GM18526 (cell line): ENCODE measurements around the gene FMO1.

Source experiments
- POLR2A ChIP-seq: IDR thresholded peaks from 3 replicates; pipeline ENCODE4 v1.6.1; 2011; ENCODE audit not compliant: insufficient read length; ENCODE audit errors: extremely low read depth

The FMO1 gene

GRCh38 chr1:171221665-171222591, 26.4 kb upstream of the FMO1 start:
- no peak for TF ChIP-seq POLR2A

GRCh38 chr1:171222936-171223335, 25.4 kb upstream of the FMO1 start:
- TF ChIP-seq POLR2A, result no peak

- no peak for TF ChIP-seq POLR2A
Measured at GRCh38 chr1:171226747-171227370, 21.4 kb upstream of the FMO1 start.

GRCh38 chr1:171231326-171231725, 17.0 kb upstream of the FMO1 start:
- TF ChIP-seq POLR2A, result no peak

GRCh38 chr1:171233183-171233582, 15.1 kb upstream of the FMO1 start:
- TF ChIP-seq POLR2A, result no peak

GRCh38 chr1:171243878-171244277, 4.4 kb upstream of the FMO1 start:
- no peak for TF ChIP-seq POLR2A

GRCh38 chr1:171245458-171246064, 2.7 kb upstream of the FMO1 start:
- no peak for TF ChIP-seq POLR2A

- no peak for TF ChIP-seq POLR2A
Measured at GRCh38 chr1:171247501-171247900, 793 bp upstream of the FMO1 start.

- TF ChIP-seq POLR2A, result no peak
Measured at GRCh38 chr1:171248841-171249240, 547 bp downstream of the FMO1 start.

- TF ChIP-seq POLR2A, result no peak
Measured at GRCh38 chr1:171250263-171250662, 2.0 kb downstream of the FMO1 start.

- TF ChIP-seq POLR2A, result no peak
Measured at GRCh38 chr1:171251042-171251951, 3.0 kb downstream of the FMO1 start.

GRCh38 chr1:171251952-171252300, 3.6 kb downstream of the FMO1 start:
- TF ChIP-seq POLR2A, result no peak

GRCh38 chr1:171252482-171252881, 4.2 kb downstream of the FMO1 start:
- no peak for TF ChIP-seq POLR2A

GRCh38 chr1:171254859-171255258, 6.6 kb downstream of the FMO1 start:
- TF ChIP-seq POLR2A, result no peak
